ENCODE measurements around the gene SEC14L1.

The SEC14L1 gene

GRCh38 chr17:77140166-77140877 is 447 bp upstream of the SEC14L1 start (continued):
- TF ChIP-seq PRDM10 (tag by site-specific recombination; IDR thresholded peaks at IDR 0.05) (peak; percentile 68), ZBTB48 (tag by site-specific recombination; IDR thresholded peaks at IDR 0.05) (peak; percentile 86; the same call in 1 of the 2 replicates), OSR2 (tag by site-specific recombination; IDR thresholded peaks at IDR 0.05) (peak; percentile 69), KLF10 (tag by site-specific recombination; IDR thresholded peaks at IDR 0.05) (0 out of 2 replicates have a peak, but pooled peaks have one; percentile 36), GLI2 (tag by site-specific recombination; IDR thresholded peaks at IDR 0.05; ENCODE audit: borderline replicate concordance, low read depth) (no peak), ZNF140 (tag by site-specific recombination; IDR thresholded peaks at IDR 0.05) (no peak), ZNF175 (tag by site-specific recombination; IDR thresholded peaks at IDR 0.05) (no peak), ZNF169 (tag by site-specific recombination; IDR thresholded peaks at IDR 0.05) (no peak), ZBTB17 (tag by site-specific recombination; IDR thresholded peaks at IDR 0.05) (peak; percentile 59), YY2 (tag by site-specific recombination; IDR thresholded peaks at IDR 0.05) (no peak), ZNF488 (tag by site-specific recombination; IDR thresholded peaks at IDR 0.05) (no peak), ZNF473 (tag by site-specific recombination; IDR thresholded peaks at IDR 0.05) (no peak), BCL11B (tag by site-specific recombination; IDR thresholded peaks at IDR 0.05; ENCODE audit: low read depth) (no peak), ZNF394 (tag by site-specific recombination; IDR thresholded peaks at IDR 0.05; ENCODE audit: borderline replicate concordance) (peak; percentile 65; the same call in 1 of the 2 replicates), ZSCAN16 (tag by site-specific recombination; IDR thresholded peaks at IDR 0.05) (no peak), ZNF701 (tag by site-specific recombination; IDR thresholded peaks at IDR 0.05) (no peak), SCRT1 (tag by site-specific recombination; IDR thresholded peaks at IDR 0.05; ENCODE audit: borderline replicate concordance) (no peak), ZNF416 (tag by site-specific recombination; IDR thresholded peaks at IDR 0.05) (no peak), ZNF335 (tag by site-specific recombination; conservative IDR thresholded peaks at IDR 0.05) (peak; percentile 94), ZSCAN23 (tag by site-specific recombination; IDR thresholded peaks at IDR 0.05) (no peak), ZNF266 (tag by site-specific recombination; IDR thresholded peaks at IDR 0.05; ENCODE audit: low read depth) (no peak), ZNF596 (tag by site-specific recombination; IDR thresholded peaks at IDR 0.05) (no peak), ZNF146 (tag by site-specific recombination; IDR thresholded peaks at IDR 0.05) (no peak), PRDM2 (tag by site-specific recombination; IDR thresholded peaks at IDR 0.05; ENCODE audit: borderline replicate concordance) (no peak)
- TF ChIP-seq, protein P1, sequence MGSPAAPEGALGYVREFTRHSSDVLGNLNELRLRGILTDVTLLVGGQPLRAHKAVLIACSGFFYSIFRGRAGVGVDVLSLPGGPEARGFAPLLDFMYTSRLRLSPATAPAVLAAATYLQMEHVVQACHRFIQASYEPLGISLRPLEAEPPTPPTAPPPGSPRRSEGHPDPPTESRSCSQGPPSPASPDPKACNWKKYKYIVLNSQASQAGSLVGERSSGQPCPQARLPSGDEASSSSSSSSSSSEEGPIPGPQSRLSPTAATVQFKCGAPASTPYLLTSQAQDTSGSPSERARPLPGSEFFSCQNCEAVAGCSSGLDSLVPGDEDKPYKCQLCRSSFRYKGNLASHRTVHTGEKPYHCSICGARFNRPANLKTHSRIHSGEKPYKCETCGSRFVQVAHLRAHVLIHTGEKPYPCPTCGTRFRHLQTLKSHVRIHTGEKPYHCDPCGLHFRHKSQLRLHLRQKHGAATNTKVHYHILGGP (tag by site-specific recombination; IDR thresholded peaks at IDR 0.05): no peak
- TF ChIP-seq, protein P2, sequence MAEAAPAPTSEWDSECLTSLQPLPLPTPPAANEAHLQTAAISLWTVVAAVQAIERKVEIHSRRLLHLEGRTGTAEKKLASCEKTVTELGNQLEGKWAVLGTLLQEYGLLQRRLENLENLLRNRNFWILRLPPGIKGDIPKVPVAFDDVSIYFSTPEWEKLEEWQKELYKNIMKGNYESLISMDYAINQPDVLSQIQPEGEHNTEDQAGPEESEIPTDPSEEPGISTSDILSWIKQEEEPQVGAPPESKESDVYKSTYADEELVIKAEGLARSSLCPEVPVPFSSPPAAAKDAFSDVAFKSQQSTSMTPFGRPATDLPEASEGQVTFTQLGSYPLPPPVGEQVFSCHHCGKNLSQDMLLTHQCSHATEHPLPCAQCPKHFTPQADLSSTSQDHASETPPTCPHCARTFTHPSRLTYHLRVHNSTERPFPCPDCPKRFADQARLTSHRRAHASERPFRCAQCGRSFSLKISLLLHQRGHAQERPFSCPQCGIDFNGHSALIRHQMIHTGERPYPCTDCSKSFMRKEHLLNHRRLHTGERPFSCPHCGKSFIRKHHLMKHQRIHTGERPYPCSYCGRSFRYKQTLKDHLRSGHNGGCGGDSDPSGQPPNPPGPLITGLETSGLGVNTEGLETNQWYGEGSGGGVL (tag by site-specific recombination; IDR thresholded peaks at IDR 0.05): peak; percentile 66
